HTERT RPE-1 (cell line): Measurements from ENCODE around the gene PKD1.

Experiments
- in situ Hi-C: fragments of 300-500 bp; cut with MboI; formaldehyde crosslinking; loops from 4 replicates; pipeline ENCODE4 v1.14.3; 2020; ENCODE audit warnings: low sequenced_read_pairs

PKD1 gene

DNA sequence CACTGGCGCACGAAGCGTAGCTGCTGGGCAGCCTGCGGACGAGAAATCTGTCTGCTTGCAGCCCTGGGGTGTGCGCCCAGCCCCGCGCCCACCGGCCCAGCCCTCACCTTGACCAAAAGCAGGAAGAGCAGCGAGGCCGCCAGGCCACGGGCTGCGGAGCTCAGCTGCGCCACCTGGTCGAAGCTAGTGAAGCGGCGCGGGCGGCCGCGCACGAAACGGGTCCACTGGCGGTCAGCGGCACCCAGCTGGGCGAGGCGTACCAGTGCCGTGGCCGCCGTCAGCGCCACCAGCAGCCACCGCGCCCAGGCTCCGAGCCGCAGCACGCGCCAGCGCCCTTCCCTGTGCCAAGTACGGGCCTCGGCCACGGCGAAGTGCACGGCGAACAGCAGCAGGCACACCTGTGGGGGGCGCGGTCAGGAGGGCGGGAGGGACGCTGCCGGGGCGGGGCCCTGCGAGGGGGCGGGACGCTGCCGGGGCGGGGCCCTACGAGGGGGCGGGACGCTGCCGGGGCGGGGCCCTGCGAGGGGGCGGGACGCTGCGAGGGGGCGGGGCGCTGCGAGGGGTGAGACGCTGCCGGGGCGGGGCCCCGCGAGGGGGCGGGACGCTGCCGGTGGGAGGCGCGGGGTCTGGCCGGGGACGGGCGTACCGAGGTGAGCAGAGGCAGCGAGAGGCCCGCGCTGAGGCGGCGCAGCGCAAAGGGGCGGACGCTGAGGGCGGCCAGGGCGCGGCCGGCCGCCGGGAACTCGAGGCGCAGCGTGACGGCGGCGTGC, 44.7 kb downstream of the PKD1 start:
- in situ Hi-C loops = no loop called here

DNA sequence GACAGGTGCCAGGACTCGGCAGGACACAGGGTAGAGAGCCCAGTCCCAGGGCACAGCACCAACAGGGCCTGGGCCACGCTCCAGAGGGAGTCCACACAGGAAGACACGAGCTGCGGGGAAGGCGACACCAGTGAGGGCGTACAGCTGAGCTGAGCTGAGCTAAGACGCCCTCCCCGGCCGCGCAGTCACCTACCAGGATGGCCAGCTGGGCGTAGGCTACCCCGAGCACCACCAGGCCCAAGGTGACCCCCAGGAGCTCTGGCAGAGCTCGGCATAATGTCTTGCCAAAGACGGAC, 45.3 kb downstream of the PKD1 start:
- in situ Hi-C loops = no loop called here

DNA sequence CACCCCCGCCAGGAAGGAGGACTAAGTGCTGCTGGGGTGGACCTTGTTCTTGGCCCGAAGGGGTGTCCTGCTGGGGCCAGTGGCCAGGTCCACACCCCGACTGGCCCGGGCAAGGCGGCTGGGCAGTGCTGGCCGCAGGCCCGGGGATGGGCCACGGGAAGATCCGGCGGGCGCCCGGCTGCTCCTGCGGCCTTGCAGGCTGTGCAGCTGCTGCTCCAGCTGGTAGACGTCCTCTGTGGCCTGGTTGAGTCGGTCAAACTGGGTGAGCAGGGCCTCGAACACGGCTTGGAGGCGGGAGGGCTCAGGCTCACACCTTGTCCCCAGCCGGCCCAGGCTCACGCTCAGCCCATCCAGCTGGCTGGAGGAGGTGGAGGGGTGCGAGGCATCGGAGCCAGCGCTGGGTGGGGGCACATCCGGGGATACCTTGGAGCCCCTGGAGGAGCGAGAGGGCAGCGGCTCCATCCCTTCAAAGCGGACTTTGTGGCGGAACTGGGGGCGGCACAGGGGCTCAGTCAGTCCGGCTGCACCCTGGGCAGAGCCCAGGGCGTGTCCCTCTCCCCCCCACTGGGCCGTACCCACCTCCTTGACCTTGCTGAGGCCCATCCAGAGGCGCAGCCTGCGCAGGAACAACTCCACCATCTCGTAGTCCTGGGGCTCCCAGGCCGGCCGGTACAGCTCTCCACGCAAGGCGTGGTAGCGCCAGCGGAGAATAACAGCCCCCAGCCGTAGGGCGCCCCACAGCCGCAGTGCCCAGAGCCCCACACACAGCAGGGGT, 45.8 kb downstream of the PKD1 start:
- in situ Hi-C loops = no loop called here

DNA sequence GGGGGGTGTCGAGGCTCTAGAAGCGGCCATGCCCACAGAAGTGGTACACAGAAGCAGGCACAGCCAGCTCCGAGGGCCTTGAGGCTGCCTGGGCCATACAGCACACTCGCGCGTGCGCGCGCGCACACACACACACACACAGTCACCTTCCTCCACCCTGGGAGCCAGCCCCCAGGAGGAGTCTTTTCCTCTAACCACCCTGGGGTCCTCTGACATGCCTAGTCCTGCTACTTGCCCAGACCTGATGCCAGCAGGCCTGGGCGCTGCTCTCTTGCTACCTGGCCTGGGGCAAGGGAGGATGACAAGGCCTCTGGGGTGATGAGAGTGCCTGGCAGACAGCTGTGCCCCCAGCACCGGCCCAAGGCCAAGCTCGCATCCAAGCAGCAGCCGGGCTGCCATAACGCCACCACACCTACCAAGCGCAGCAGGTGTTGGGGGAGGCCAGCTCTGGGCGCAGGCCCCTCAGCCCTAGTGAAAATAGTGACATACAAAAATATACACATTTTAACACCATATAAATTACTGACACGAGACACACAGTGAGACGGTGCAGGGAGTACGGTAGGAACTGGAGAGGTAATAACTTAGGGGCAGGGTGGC, 46.8 kb downstream of the PKD1 start:
- in situ Hi-C loops = no loop called here

DNA sequence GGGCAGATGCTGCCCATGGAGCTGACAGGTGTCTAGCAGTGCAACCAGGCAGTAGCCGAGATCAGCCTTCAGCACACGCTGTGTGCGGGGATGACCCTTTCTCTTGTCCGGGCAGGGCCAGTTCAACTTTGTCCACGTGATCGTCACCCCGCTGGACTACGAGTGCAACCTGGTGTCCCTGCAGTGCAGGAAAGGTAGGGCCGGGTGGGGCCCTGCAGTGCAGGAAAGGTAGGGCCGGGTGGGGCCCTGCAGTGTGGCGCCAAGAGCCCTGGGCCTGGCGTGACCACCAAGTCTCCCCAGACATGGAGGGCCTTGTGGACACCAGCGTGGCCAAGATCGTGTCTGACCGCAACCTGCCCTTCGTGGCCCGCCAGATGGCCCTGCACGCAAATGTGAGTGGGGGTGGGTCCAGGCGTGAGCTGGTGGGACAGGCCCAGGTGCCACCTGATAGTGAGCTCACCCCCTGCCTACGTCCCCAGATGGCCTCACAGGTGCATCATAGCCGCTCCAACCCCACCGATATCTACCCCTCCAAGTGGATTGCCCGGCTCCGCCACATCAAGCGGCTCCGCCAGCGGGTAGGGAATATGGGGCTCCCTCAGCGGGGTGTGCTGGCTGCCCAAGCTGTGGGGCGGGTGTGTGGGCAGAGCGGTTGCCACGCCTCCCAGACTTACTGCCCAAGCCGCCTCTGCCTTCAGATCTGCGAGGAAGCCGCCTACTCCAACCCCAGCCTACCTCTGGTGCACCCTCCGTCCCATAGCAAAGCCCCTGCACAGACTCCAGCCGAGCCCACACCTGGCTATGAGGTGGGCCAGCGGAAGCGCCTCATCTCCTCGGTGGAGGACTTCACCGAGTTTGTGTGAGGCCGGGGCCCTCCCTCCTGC, 47.7 kb downstream of the PKD1 start:
- in situ Hi-C loops = no loop called here

DNA sequence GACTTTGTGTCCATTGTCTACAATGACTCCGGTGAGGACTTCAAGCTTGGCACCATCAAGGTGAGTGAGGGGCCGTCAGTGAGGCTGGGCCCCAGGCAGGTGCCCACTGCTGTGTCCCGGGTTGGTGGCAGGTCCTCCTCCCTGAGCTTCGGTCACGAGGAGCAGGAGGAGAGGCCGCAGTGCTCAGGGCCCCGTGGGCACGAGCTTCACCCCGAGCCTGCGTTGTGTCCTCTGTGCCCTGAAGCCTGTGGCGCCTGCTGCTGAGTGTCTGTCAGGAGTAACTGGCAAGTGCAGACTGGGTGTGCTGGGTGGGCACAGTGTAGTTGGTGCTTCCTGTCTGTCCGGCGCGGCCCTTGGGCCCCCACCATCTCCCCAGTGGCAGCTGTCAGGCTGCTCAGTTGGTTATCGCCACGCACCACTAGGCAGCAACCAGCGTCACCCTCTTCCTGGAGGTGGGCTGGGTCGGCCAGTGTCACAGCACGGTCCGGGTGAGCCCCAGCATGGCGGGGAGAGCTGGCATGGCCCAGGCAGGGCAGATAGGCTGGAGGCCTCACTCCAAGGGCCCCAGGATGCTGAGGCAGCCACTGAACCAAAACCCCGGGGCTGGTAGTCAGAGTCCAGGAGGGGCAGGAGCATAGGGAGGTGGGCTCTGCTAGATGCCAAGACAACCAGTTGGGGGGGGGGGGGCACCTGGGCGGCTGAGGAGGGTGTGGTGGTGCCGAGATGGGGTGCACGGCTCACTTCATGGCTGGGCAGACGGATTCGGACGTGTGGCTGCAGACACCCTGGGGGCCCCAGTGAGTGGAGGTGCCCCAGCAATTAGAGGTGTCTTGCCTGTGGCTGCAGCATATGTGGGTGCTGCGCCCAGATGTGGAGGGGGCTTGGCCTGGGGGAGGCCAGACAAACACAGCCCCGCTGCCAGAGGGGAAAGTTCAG, 48.6 kb downstream of the PKD1 start:
- in situ Hi-C loops = no loop called here

DNA sequence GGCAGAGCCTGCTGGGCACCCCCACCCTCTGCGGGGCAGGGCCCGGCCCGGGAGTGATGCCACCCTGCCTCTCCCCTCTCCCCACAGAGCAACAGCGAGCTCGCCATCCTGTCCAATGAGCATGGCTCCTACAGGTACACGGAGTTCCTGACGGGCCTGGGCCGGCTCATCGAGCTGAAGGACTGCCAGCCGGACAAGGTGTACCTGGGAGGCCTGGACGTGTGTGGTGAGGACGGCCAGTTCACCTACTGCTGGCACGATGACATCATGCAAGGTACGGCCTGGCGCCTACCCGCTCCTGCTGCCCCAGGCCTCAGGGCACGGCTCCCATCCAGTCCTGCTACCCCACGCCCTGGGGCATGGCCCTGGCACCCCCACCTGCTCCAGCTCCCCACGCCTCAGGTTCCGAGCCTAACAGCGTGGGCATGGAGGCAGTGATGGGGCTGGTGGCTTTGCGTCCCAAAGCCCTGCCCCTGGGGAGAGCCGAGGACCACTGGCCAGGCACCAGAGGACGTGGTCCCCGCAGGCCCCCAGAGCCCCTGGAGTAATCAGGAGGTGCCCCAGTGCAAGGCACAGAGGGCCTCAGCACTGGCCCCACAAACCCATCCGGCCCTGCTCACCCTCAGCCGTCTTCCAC, 49.5 kb downstream of the PKD1 start:
- in situ Hi-C loops = no loop called here

DNA sequence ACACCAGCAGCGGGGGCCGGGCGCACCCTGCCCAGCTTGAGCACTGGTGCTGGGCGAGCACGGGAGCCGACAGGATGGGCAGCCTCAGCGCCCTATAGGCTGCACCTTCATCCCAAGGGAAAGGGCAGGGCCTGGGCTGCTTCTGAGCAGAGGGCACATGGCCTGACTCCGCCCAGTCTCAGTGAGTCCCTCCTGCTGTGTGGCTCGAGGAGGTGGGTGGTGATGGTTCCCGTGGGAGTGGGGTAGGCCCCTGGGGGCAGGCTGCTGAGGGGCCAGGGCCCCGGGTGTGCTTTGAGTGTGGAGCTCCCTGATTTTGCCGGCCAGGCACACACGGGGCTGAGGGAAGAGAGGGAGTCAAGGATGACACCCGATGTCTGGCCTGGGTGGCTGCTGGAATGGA, 50.0 kb downstream of the PKD1 start:
- in situ Hi-C loops = no loop called here

DNA sequence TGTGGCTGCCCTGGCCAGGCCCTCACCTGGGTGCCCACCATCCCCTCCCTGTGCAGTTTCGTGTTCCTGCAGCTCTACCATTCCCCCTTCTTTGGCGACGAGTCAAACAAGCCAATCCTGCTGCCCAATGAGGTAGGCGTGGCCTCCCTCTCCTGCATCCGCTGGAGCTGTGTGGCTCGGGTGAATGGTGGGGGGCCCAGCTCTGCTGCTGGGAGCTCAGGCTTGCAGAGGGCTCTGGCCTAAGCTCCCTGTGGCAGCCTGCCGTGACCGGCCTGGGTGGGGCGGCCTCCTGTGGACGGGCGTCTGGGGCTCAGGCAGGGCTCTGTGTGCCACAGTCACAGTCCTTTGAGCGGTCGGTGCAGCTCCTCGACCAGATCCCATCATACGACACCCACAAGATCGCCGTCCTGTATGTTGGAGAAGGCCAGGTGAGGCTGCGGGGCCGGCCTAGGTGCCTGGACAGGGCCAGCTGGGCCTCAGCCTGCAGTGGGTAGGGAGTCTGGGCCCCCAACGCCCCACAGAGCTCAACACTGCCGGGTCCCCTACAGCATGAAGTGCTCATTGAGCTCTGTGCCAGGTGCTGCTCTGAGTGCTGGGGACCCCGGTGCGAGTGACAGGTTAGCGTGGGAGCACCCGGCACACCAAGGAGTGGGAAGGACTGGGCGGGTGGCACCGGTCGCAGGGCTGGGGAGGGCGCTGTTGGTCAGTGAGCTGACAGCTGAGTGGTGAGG, 50.6 kb downstream of the PKD1 start:
- in situ Hi-C loops = no loop called here

DNA sequence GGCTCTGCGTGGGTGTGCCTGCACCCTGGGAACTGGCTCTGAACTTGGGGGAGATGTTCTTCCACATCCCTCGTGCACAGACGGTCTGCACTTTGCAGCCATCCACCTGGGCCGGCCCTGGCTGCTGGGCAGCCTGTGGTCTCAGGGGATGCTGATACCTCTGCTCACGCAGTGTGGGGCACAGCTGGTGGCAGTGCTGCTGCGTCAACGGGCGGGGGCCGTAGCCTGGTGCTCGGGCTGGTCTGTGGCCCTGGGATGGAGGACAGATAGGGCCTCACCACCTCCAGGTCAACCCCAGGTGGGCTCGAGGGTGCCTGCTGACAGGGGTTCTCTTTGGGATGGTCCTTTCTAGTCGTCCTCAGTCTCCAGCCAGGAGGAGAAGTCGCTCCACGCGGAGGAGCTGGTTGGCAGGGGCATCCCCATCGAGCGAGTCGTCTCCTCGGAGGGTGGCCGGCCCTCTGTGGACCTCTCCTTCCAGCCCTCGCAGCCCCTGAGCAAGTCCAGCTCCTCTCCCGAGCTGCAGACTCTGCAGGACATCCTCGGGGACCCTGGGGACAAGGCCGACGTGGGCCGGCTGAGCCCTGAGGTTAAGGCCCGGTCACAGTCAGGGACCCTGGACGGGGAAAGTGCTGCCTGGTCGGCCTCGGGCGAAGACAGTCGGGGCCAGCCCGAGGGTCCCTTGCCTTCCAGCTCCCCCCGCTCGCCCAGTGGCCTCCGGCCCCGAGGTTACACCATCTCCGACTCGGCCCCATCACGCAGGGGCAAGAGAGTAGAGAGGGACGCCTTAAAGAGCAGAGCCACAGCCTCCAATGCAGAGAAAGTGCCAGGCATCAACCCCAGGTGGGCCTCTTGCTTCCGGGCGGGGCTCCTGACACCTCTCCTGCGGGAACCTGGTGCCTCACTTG, 51.6 kb downstream of the PKD1 start:
- in situ Hi-C loops = no loop called here

DNA sequence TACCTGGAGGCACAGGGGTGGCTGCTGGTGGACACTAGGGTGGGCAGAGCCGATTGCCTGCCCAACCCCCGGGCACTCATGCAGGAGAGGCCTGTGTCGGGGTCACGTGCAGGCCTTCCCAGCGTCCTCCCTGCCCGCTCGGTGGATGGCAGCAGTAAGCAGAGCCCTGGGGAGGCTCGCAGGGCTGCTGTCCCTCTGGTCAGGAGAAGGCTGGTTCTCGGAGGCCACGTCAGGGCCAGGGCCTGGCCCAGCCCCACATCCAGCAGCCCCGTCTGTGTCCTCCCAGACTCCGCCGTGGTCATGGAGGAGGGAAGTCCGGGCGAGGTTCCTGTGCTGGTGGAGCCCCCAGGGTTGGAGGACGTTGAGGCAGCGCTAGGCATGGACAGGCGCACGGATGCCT, 52.3 kb downstream of the PKD1 start:
- in situ Hi-C loops = no loop called here

DNA sequence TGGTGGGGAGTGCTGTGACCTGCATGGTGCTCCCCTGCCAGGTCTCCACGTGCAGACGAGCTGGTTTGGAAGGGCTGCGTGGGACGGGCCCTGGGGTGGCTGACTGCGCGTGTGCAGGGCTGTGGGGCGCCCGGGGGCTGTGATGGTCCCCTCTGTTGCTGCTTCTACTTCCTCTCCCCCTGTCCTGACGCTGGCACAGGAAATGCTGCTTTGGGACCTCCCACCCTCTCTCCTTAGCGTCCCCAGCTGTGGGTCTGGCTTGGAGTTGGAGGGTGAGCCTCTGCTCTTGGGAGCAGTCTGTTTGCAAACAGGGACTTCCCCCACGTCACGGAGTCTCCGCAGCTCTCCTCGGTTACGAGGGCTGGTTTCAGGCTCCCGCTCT, 52.7 kb downstream of the PKD1 start:
- in situ Hi-C loops = no loop called here

DNA sequence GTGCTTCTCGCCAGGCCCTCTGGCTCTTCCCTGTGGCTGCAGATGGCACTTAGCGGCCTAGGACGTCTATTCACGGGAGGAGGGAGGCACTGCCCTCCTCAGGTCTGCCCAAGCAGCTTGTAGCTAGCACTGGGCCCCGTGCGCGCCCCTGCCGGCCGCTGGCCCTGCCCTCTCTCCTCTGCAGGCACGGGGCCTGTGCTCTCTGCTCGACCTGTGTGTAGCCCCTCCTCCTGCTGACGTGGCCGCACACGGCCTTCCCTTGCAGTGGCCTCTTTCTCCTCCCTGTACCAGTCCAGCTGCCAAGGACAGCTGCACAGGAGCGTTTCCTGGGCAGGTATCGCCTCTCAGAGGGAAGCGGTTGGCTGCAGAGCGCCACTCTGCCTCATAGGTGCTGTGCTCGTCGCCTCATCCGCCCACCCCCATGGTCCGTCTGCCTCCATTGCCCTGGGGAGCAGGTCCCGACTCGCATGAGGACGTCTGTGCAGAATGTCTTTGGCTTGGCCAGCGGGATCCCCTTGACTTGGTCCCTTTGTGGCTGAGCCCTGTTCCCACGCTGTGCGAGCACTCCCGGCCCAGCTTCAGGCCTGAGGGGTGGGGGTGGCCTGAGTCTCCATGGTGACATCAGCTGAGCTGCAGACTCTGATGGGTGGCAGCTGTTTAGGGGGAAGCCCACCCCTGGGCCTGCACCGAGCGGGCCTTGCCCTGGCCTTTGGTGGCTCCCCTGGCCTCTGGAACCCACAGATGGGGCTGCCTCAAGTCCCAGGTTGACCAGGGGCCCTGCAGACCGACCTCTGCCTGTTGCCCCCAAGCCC, 53.3 kb downstream of the PKD1 start:
- in situ Hi-C loops = no loop called here

DNA sequence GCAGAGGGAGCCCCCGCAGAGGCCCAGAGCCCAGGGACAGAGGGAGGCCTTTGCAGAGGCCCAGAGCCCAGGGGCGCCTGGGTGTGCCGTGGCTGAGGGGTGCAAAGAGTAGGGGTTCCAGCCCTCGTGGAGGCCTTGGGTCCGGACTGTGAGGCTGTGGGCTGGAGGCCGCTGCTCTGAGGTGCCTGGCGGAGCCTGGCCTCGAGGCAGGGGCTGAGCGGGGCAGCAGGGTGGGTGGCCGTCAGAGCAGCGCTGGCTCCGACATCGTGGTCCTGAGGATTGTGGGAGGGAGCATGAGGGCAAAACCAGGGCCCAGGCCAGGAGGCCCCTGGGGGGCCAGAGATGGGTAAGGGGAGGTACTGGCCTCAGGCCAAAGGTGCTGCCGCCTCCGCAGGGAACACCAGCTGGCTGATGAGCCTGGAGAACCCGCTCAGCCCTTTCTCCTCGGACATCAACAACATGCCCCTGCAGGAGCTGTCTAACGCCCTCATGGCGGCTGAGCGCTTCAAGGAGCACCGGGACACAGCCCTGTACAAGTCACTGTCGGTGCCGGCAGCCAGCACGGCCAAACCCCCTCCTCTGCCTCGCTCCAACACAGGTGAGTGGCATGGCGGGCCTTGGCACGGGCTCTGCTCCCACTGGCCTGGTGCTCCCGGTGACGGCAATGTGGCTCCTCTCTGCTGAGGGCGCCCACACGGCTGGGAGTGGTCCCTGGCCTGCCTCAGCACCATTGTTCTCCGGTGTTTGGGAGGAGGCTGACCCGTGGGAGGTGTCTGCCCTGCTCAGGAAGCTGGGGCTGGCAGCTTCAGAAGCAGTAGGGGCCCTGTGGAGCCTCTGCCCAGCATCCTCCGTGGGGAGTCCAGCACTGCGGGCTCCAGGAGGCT, 54.3 kb downstream of the PKD1 start:
- in situ Hi-C loops = no loop called here

DNA sequence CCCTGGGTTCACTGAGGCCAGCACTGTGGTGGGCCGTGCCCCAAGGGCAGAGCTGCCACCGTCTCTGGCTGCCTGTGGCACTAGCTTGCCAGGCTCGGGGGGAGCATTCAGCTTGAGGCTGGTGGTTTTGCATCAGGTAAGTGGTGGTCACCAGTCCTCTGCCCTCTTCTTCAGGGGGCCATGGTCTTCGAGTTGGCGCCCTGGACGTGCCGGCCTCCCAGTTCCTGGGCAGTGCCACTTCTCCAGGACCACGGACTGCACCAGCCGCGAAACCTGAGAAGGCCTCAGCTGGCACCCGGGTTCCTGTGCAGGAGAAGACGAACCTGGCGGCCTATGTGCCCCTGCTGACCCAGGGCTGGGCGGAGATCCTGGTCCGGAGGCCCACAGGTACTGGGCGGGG, 55.7 kb downstream of the PKD1 start:
- in situ Hi-C loops = no loop called here

DNA sequence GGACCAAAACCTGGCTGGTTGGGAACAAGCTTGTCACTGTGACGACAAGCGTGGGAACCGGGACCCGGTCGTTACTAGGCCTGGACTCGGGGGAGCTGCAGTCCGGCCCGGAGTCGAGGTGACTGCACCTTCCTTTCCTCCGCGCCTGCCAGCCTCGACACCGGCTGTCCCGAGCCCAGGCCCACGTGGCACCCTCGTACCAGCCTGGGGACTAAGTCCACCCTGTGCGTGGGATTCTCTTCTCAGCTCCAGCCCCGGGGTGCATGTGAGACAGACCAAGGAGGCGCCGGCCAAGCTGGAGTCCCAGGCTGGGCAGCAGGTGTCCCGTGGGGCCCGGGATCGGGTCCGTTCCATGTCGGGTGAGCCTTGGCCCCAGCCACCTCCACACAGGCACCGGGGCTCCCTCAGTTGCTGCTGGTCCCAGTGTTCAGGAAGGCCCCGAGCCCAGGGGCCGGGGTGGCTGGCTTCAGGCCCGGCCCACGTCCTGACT, 56.3 kb downstream of the PKD1 start:
- in situ Hi-C loops = no loop called here
